GM21367 (cell line): ENCODE results near the gene NCKAP5.
"Not testable (repeated sequence)": the region's sequence is repeated elsewhere in the genome, so short reads cannot be mapped to it uniquely, and the experiment has no call there.

ENCODE experiments used
- ATAC-seq: cut with Tn5 transposase; IDR thresholded peaks from one replicate; pipeline ENCODE4 v1.9.1; 2021; ENCODE audit not compliant: unreplicated experiment

Gene NCKAP5

GRCh38 chr2:133470446-133470845, 97.8 kb downstream of the NCKAP5 start:
- not testable (repeated sequence) for ATAC-seq

- no peak for ATAC-seq
These were observed 105.5 kb downstream of the NCKAP5 start for GRCh38 chr2:133462811-133463210.

GRCh38 chr2:133461484-133461883, 106.8 kb downstream of the NCKAP5 start:
- ATAC-seq, result no peak

- no peak for ATAC-seq
These were observed 108.7 kb downstream of the NCKAP5 start for GRCh38 chr2:133459590-133459989.

GRCh38 chr2:133458280-133458679, 110.0 kb downstream of the NCKAP5 start:
- ATAC-seq, result no peak

GRCh38 chr2:133457861-133458260, 110.4 kb downstream of the NCKAP5 start:
- no peak for ATAC-seq

- ATAC-seq, result no peak
These were observed 111.3 kb downstream of the NCKAP5 start for GRCh38 chr2:133456971-133457370.

GRCh38 chr2:133456156-133456555, 112.1 kb downstream of the NCKAP5 start:
- ATAC-seq, result no peak

GRCh38 chr2:133453032-133453431, 115.2 kb downstream of the NCKAP5 start:
- no peak for ATAC-seq

GRCh38 chr2:133452583-133452982, 115.7 kb downstream of the NCKAP5 start:
- ATAC-seq, result no peak

GRCh38 chr2:133452146-133452545, 116.1 kb downstream of the NCKAP5 start:
- ATAC-seq, result no peak

GRCh38 chr2:133448195-133448594, 120.1 kb downstream of the NCKAP5 start:
- ATAC-seq, result no peak

GRCh38 chr2:133447303-133447702, 121.0 kb downstream of the NCKAP5 start:
- no peak for ATAC-seq

- ATAC-seq, result no peak
These were observed 123.8 kb downstream of the NCKAP5 start for GRCh38 chr2:133444465-133444864.

- no peak for ATAC-seq
These were observed 125.9 kb downstream of the NCKAP5 start for GRCh38 chr2:133442393-133442792.

GRCh38 chr2:133439565-133439920, 128.7 kb downstream of the NCKAP5 start:
- no peak for ATAC-seq

- ATAC-seq, result no peak
These were observed 129.3 kb downstream of the NCKAP5 start for GRCh38 chr2:133438848-133439564.

GRCh38 chr2:133438026-133438425, 130.2 kb downstream of the NCKAP5 start:
- ATAC-seq, result no peak

- ATAC-seq, result no peak
These were observed 130.8 kb downstream of the NCKAP5 start for GRCh38 chr2:133437492-133437891.

- ATAC-seq, result no peak
These were observed 133.1 kb downstream of the NCKAP5 start for GRCh38 chr2:133434959-133435668.

GRCh38 chr2:133433455-133434451, 134.5 kb downstream of the NCKAP5 start:
- no peak for ATAC-seq
